Measurements from ENCODE around the gene LRP1.

LRP1 gene

DNA sequence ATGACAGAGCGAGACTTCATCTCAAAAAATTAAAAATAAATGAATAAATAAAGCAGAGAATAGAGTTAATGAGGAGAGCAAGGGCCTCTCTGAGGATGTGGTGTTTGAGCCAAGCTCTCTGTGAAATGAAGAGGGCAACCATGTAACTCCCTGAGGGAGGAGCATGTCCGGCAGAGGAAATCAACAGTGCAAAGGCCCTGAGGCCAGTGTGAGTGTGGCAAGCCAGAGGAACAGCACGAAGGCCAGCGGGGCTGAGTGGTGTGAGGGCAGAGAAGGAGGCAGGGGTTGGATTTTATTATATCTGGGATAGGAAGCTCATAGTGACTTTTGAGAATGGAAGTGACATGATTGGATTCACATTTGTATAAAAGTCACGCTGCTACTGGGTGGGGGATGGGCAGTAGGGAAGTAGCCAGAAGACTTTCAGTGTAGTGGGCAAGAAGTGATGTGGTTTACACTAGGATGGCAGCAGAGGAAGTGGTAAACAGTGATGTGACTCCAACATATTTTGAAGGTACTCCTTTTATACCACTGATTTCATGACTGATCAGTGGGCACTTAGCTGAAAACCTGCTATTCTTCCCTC, 29.4 kb downstream of the LRP1 start:
- DNase-seq: no peak

DNA sequence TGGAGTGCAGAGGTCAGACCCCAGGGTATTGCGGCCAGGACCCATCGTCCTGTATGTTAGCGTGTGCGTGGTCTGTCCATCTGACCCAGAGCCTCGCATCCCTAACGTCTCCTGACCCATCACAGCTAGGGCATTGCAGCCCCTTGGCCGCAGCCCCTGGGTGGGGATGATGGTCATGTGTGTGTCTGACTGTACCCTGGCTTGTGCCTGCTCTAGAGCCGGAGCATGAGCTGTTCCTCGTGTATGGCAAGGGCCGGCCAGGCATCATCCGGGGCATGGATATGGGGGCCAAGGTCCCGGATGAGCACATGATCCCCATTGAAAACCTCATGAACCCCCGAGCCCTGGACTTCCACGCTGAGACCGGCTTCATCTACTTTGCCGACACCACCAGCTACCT, 29.9 kb downstream of the LRP1 start:
- no peak for DNase-seq

DNA sequence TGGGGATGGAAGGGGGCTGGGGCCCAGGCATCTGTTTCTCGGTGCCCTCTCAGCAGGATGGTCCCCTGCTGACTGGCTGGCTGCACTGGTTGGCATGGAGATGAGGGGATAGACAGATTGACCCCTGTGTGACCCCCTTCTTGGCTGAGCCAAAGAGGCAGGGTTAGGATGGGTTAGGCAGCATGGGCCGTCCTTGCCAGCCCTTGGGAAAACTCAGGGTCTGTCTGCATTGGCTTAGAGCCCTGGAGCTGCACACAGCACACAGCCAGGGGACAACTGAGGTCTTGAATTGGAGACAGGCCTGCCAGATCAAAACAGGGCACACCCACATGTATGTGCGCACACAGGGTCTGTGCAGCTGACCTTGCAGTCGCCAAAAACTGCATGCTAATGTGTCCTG, 30.4 kb downstream of the LRP1 start:
- DNase-seq: no peak

DNA sequence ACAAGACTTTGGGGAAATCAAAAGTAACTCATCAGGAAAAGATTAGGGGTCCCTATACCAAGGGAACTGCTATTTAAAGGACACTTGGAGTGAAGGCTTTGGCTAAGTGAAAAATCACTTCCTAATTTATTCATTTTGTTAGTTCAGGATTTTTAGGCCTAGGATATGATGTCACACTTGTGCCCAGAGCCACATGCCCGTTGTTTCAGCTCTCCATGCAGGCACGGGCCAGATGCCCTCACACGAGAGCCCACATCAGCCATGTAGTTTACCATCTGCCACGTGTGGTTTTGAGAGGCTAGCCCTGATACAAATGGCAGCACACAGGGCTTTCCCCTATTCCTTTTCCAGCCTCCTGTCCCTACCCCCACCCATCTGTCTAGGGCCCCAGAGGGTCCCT, 31.0 kb downstream of the LRP1 start:
- no peak for DNase-seq

DNA sequence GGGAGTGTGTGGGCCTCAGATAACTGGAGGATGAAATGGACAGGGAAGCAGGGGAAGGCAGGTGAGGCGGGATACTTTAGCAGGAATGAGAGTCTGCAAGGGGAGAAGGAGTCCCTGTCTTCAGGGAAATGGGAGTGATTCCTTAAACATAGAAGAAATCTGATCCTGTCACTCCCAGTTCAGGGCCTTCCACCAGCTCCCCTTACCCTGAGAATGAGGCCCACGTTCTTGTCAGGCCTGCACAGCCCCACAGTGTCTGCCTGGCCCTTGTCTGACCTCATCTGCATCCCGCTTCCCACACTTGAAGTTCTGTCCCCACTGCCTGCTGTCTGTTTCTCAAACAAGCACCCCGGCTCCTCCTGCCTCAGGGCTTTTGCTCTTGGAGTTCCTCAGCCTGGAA, 31.8 kb downstream of the LRP1 start:
- DNase-seq: no peak

DNA sequence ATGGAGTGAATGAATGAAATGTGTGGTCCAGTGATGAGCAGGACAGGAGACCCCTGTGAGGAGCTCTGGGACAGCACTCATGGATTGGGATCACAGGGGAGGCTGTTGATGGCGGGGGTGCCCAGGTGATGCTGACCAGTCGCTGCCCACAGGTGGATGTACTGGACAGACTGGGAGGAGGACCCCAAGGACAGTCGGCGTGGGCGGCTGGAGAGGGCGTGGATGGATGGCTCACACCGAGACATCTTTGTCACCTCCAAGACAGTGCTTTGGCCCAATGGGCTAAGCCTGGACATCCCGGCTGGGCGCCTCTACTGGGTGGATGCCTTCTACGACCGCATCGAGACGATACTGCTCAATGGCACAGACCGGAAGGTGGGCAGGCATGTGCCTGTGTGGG, 32.5 kb downstream of the LRP1 start:
- DNase-seq: no peak

DNA sequence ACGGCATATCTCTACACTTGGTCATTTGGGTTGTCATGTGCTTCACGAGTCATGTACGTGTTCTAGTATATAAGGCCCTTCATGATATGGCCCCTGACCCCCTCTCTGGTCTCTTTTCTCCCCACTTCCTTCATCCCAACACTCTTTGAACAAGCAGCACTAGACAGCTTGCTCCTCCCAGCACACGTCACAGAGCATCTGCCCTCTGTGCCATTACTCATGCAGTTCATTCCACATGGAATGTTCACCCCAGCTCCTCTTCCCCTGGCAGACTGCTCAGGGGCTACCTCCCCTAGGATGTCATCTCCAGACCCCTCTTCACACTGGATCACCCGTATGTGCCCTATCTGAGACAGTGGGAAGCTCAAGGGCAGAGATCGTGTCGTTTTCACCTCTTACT, 33.2 kb downstream of the LRP1 start:
- no peak for DNase-seq

DNA sequence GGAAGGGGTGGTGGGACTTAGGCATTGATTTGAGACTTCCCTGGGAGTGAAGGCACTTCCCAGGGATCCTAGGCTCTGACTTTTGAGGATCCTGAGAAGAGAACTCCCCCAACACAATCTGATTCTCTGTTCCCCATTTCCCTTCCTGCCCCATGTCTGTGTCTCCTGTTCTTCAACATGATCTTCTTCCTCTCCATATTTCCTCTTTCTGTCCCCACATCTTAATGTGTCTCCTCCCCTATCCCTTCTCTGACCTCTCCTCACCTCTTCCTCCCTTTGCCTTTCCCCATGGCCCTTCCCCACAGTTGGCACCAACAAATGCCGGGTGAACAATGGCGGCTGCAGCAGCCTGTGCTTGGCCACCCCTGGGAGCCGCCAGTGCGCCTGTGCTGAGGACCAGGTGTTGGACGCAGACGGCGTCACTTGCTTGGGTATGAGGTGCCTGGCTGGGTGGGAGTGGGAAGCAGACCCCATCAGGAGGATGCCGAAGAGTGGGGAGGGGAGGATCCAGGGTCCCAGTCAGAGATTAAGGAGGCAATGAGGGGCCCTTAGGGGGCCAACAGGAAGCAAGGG, 34.4 kb downstream of the LRP1 start:
- DNase-seq: no peak

DNA sequence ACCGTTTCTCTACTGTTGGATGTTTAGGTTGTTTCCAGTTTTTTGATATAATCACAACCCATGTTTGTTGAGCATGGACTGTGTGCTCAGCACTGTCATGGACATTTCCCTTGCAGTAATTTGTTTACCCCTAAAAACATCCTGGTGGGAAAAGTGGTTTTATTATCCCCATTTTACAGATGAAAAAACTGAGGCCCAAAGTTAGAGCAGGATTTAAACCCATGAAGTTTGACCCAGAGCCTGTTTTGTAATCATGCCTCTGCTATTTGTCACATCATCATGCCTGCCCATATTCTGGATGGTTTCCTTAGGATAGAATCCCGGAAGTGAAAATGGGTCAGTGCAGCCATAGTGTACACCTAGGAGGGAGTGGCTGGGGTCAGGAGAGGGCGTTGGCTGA, 36.2 kb downstream of the LRP1 start:
- no peak for DNase-seq

DNA sequence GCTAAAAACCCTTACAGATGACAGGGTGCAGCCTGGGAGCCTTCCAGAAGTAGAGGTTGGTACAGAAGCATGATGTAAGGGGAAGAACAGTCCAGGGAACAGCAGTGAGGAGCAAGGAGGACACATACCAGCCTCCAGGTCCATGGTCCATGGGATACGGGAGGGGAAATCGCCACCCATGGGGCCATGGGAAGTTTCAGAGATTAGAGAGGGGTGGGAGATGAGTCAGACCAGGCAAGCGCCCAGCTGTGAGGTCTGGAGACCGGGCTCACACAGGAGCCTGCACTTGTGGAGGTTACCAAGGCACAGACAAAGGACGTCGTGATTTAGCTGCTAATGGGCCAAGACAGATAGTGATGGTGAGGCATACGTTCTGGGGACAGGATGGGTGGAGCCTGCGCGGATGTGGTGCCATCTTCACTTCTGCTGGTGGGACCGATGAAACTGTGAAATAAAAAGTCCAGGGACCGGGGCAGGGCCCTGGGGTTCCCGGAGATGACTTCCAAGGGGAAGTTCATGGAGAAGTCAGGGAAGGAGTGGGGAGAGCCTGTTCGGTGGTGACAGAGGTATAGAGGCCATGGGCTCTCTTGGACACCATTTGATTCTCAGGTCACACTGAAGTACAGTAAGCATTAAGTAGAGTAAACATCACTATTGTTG, 36.8 kb downstream of the LRP1 start:
- DNase-seq: no peak

DNA sequence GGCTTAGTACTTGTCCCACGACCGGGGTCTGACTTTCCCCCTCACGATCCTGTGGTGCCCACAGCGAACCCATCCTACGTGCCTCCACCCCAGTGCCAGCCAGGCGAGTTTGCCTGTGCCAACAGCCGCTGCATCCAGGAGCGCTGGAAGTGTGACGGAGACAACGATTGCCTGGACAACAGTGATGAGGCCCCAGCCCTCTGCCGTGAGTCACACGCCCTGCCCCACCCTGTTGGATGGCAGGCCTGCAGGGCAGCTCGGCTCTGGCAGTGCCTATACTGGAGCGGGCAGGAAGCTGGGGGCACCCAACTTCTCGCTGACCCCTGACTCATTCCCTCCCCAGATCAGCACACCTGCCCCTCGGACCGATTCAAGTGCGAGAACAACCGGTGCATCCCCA, 37.5 kb downstream of the LRP1 start:
- no peak for DNase-seq

DNA sequence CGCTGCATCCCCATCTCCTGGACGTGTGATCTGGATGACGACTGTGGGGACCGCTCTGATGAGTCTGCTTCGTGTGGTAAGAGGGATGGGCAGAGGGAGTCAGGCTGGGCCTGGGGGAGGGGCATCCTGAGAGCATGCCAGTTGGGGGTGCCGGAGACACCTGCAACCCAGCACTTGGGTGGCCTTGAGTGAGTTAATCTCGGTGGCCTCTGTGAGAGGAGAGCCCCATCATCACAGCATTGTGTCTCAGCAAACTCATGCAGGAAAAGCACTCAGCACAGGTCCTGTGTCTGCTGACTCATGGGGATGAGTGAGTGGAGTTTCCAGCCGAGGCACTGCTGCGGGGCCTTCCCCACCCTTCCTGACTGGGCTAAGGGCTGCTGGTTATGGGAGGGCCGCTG, 38.7 kb downstream of the LRP1 start:
- no peak for DNase-seq

DNA sequence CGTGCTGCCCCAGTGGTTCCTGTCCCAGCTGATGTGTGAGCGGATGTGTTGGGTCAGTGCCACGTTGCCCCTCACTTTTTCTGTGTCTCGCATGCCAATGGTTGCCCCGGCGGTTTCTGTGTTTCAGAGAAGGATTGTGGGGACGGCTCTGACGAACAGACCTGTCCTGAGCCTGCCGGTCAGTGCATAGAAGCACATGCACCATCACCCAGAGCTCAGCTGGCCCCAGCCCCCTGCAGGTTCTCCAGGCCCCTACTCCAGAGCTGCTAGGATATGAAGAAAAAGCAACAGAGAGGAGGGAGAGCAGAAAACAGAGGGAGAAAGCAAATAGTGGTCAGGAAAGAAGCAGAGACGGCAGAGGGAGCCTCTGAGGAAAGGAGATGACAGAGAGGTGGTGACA, 39.8 kb downstream of the LRP1 start:
- DNase-seq: no peak

DNA sequence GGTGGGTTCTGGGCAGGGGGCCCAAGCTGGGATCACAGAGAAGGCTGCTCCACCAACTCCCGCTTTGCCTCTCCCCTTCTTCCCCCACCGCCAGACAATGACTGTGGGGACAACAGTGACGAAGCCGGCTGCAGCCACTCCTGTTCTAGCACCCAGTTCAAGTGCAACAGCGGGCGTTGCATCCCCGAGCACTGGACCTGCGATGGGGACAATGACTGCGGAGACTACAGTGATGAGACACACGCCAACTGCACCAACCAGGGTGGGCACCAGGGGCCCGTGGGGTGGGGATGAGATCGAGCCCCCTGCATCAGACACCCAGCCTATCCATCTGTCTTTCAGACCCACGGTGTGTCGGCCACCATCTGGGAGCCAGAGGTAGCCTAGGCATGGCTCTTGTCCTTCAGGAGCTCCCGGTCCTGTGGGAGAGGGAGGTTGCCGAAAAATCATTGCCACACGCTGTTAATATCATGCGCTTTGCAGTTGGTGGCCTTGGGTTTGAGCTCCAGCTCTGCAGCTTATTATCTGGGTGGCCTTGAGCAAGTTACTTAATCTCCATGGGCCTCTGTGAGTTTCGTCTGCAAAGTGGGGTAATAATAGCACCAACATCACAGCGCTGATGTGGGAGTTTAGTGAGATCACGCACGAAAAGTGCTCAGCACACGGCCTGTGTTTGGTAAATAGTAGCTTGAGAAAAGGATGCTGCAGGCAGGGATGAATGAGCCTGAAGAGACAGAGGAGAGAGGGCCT, 40.9 kb downstream of the LRP1 start:
- DNase-seq: no peak

DNA sequence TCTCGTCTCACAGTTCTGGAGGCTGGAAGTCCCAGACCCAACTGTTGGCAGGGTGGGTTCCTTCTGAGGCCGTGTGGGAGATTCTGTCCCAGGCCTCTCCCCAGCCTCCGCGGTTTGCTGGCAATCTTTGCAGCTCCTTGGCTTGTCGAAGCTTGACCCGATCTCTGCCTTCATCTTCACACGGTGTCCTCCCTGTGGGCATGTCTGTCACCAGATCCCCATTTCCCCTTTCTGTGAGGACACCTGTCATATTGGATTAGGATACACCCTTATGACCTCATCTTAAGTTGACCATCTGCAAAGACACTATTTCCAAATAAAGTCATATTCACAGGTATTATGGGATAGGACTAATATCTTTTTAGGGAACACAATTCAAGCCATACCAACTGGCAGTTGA, 41.7 kb downstream of the LRP1 start:
- DNase-seq: no peak

DNA sequence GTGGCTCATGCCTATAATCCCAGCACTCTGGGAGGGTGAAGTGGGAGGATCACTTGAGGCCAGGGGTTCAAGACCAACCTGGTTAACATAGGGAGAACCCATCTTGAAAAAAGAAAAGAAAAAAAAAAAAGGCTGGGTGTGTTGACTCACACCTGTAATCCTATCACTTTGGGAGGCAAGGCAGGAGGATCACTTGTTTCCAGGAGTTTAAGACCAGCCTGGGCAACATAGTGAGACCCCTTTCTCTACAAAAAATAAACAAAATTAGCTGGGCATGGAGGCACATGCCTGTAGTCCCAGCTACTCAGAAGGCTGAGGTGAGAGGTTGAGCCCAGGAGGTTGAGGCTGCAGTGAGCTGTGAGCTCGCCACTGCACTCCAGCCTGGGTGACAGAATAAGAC, 42.1 kb downstream of the LRP1 start:
- no peak for DNase-seq

DNA sequence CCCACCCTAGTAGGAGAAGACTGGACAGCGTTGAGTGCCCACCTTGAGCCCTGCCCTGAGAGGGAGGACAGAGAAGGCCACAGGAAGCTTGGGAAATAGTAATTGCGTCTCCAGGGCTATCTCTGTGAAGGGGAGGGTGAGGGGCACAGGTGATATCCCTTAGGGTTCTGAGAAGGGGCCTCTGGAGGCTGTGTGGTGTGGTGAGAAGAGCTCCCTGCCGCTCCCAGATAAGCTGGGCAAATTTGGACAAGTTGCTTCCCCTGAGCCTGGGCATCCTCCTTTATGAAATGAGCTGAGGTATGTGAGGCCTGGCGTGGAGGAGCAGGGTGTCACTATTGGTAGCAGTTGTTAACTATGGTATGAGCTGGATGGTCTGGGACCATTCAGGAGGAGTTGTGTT, 42.6 kb downstream of the LRP1 start:
- no peak for DNase-seq

DNA sequence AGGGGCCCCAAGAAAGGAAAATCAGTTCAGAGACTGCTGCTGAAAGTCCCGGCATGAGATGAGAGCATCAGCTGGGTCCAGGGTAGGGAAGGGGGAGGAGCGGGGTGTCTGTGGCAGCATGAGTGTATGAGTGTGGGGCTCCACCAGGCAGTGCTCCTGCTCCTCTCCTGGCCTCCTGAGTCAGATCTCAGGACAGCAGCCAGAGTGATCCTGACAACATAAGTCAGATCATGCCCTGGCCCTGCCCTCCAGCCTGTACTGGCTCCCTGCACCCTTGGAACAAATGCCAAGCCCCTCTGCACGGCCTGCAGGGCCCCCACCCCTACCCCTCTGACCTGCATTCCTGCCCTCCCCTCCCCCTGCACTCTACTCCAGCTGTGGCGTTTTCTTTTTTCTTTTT, 43.4 kb downstream of the LRP1 start:
- DNase-seq: no peak

DNA sequence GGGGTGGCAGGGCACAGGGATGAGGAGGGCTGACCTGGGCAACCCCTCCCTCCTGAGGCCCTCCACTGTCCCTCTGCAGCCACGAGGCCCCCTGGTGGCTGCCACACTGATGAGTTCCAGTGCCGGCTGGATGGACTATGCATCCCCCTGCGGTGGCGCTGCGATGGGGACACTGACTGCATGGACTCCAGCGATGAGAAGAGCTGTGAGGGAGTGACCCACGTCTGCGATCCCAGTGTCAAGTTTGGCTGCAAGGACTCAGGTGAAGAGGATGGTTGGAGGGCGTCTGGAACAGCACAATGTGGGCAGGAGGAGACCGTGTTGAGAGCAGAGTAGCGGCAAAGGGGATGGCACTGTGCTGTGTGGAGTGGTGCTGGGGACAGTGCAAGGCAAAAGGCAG, 44.8 kb downstream of the LRP1 start:
- no peak for DNase-seq

DNA sequence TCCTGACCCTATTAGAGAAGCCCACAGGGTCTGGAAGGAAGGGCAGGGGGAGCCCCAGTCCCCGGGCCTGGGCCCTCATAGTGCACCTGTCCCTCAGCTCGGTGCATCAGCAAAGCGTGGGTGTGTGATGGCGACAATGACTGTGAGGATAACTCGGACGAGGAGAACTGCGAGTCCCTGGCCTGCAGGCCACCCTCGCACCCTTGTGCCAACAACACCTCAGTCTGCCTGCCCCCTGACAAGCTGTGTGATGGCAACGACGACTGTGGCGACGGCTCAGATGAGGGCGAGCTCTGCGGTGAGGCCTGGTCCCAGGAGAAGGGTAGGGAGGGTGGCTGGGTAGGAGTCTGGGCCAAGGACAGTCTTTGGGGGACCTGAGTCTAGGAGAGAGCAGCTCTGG, 45.4 kb downstream of the LRP1 start:
- no peak for DNase-seq

DNA sequence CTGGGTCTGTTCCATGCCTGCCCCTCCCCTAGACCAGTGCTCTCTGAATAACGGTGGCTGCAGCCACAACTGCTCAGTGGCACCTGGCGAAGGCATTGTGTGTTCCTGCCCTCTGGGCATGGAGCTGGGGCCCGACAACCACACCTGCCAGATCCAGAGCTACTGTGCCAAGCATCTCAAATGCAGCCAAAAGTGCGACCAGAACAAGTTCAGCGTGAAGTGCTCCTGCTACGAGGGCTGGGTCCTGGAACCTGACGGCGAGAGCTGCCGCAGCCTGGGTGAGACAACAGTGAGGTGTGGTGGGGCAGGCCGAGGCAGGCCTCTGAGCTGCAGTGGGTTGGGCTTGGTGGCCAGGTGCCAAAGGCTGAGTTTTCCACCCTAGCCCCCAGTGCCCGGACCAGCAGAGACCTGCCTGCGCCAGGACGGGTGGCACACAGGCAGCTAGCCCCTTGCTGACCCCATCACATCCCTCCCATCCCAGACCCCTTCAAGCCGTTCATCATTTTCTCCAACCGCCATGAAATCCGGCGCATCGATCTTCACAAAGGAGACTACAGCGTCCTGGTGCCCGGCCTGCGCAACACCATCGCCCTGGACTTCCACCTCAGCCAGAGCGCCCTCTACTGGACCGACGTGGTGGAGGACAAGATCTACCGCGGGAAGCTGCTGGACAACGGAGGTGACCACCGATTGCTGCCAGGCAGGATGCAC, 47.3 kb downstream of the LRP1 start:
- peak; percentile 81 for DNase-seq

DNA sequence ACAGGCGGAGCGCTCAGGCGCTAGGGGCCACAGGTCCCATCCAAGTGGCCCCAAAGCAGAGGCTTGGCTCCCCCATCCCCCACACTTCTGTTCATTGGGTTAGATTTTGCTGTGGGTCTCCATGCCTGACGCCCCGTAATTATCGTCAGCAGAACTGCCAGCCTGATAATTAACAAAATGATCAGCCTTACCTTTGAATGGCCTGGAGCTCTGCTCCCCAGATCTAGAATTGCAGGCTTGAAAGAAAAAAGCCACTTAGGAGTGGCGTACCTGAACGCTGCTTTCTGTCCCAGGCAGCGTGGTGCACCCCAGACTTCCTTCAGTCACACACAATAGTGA, 47.8 kb downstream of the LRP1 start:
- DNase-seq: no peak

DNA sequence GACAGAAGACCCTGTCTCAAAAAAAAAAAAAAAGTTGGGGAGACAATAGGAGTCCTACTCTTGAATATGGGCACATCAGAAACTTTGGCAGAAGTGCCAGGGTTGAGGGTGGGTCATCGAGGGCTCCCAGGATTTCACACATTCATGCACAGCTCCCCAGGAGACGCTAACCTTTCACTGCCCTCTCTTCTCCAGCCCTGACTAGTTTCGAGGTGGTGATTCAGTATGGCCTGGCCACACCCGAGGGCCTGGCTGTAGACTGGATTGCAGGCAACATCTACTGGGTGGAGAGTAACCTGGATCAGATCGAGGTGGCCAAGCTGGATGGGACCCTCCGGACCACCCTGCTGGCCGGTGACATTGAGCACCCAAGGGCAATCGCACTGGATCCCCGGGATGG, 48.6 kb downstream of the LRP1 start:
- no peak for DNase-seq

DNA sequence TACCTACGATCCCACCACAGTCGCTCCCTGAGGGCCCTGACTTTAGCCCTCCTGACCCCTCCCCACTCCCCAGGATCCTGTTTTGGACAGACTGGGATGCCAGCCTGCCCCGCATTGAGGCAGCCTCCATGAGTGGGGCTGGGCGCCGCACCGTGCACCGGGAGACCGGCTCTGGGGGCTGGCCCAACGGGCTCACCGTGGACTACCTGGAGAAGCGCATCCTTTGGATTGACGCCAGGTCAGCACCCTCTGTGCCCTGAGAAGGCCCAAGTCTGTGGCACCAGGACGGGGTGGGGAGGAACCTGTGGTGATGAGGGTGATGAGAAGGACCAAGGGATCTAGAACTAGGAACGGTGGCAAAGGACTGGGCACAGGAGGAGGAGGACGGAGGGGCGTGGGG, 49.1 kb downstream of the LRP1 start:
- no peak for DNase-seq

All from NCI-H1436 (cell line).